Heart right ventricle (tissue), 16 donors: ENCODE data around the gene DDX39B. TPM values are rescaled to one million over a fixed set of nuclear protein-coding genes. Genes with fewer than 3 reads are reported as not detected.
A peak's percentile ranks its signal among the peaks of the same experiment; 100 is the strongest.

Experiments
- ATAC-seq, 8 donors: fragments of 200-7000 bp; cut with Tn5 transposase; one replicate each; pipeline ENCODE4 v1.9.1; 2020; ENCODE audit warnings: mild to moderate bottlenecking in 8 of 8, moderate library complexity in 8 of 8, moderate number of reproducible peaks in 1 of 8
- DNase-seq, 2 donors: peaks; one replicate each; pipeline ENCODE4 v3.0.0-alpha.2; 2020
- H3K27ac ChIP-seq, 10 donors: fragments of 200-600 bp; sonication (generic) in 2 of 10; one replicate each; pipeline versions ENCODE4 v1.5.0 to v1.8.0; 2020 to 2022; ENCODE audit warnings: mild to moderate bottlenecking in 3 of 10
- H3K27me3 ChIP-seq, 7 donors: fragments of 200-600 bp; one replicate each; pipeline ENCODE4 v1.8.0; 2021 to 2022; ENCODE audit warnings: mild to moderate bottlenecking in 2 of 7
- H3K36me3 ChIP-seq, 9 donors: fragments of 200-600 bp; sonication (generic) in 1 of 9; one replicate each; pipeline versions ENCODE4 v1.5.0 to v1.8.0; 2020 to 2022; ENCODE audit warnings: mild to moderate bottlenecking in 2 of 9
- H3K4me1 ChIP-seq, 9 donors: fragments of 200-600 bp; sonication (generic) in 1 of 9; one replicate each; pipeline versions ENCODE4 v1.5.0 to v1.8.0; 2020 to 2022; ENCODE audit warnings: mild to moderate bottlenecking in 4 of 9
- H3K4me3 ChIP-seq, 10 donors: fragments of 200-600 bp; sonication (generic) in 2 of 10; one replicate each; pipeline versions ENCODE4 v1.5.0 to v1.8.0; 2020 to 2022; ENCODE audit warnings: mild to moderate bottlenecking in 7 of 10, moderate library complexity in 2 of 10
- H3K9me3 ChIP-seq, 11 donors: fragments of 200-600 bp in 10 of 11; sonication (generic) in 2 of 11; one replicate each; pipeline versions ENCODE4 v1.5.0 to v1.8.0; 2013 to 2022; ENCODE audit warnings: mild to moderate bottlenecking in 2 of 11, control low read depth in 1 of 11, moderate library complexity in 1 of 11
- CTCF ChIP-seq, 9 donors: fragments of 200-600 bp; sonication (generic) in 2 of 9; IDR thresholded peaks; one replicate each; pipeline versions ENCODE4 v1.5.0 to v1.8.0; 2021 to 2022; ENCODE audit warnings: antibody characterized with exemption in 9 of 9, mild to moderate bottlenecking in 5 of 9, moderate library complexity in 1 of 9
- WGBS, 2 donors: extraction: QIAGEN DNeasy Blood & Tissue Kit; methylation state at CpG; one replicate each; pipeline ENCODE4 v1.1.7; 2013; ENCODE audit warnings: inconsistent platforms in 1 of 2; 5-methylcytosine and 5-hydroxymethylcytosine counted together
- intact Hi-C, 10 donors: fragments of 100-400 bp; cut with DNase I; formaldehyde crosslinking; loops; one replicate each; pipeline versions ENCODE4 v1.11.1 to v1.14.2; 2022
- polyA plus RNA-seq, 2 donors: library from polyadenylated mRNA; stranded (reverse); fragments of 200-250 nt; gene quantifications; one replicate each; pipeline ENCODE4 v1.2.3, GENCODE V29; 2013
- total RNA-seq, 10 donors: library from RNA; stranded (reverse); fragmentation: NEBNext Ultra II Directional in 3 of 10; extraction: Animal tissue kit (Norgen Biotek cat#: 25700) in 3 of 10; gene quantifications; one replicate each; pipeline versions ENCODE4 v1.2.1 to v1.2.4, GENCODE V29; 2021 to 2023
- donor health status: Arrhythmogenic right ventricular cardiomyopathy.
- donor health status: ischemic (EF 13 %, LVEDD 7.1; RV severe dilation, severe dysfunction).
- donor health status: healthy with polysubstance abuse.
- donor health status: DM: no; HTN: yes; CAD: no.
- donor health status: DM: no; HTN: no; CAD: no.
- donor health status: ischemic (EF 25% LVEDD 6.9; RV normal size, moderate dysfunction).
- donor health status: ischemic (EF 25% LVEDD 5.7; RV mildly dilated, moderate dysfunction).
- donor health status: healthy.
- donor health status: DM: yes; HTN: yes; CAD: no.
- donor health status: Ischemic cardiomyopathy.
- donor health status: ischemic (EF 35%, LVEDD 5.7; RV mildly dilated, moderate dysfunction).
- donor health status: nonischemic (EF 11% LVEDD 7.7; RV severe dilation, severe dysfunction).
- donor health status: DM: yes; HTN: yes; CAD: no.
- donor health status: PGD.
- donor health status: ischemic (EF 29% LVEDD 5.4; RV normal size, mild dysfunction).
- donor health status: nonischemic (EF 23%, LVEDD 6.1; RV moderate dilation, normal function).

Gene DDX39B
- total and polyA plus RNA-seq, 12 donors: 154 to 422 (median 172) TPM

GRCh38 chr6:31559958-31560696, 18.3 kb upstream of the DDX39B start:
- Histone ChIP-seq H3K4me1 (peaks cover 20 to 83% (median 40%) of the 10 kb centered on the region in 9 donors), H3K36me3 (peaks cover 5 to 45% (median 15%) of the 10 kb centered on the region in 9 donors), H3K9me3 (no peaks in the 10 kb centered on the region), H3K27me3 (no peaks in the 10 kb centered on the region), H3K27ac (peak overlapping the region; percentile 27 to 91 (median 80)), H3K4me3 (peak overlapping the region in 2 of 10 donors; percentile 2 to 33)
- WGBS, 2 donors: 36 to 53% methylated on average over 7 of the region's 7 CpGs
- no peak for TF ChIP-seq CTCF (IDR thresholded peaks at IDR 0.05)
- peak; percentile 82 to 93 (median 87) for ATAC-seq
- intact Hi-C loops: no loop called here
- DNase-seq: peak; percentile 67 to 85

- no peak for TF ChIP-seq CTCF (IDR thresholded peaks at IDR 0.05)
- H3K9me3 ChIP-seq: no peaks in the 10 kb centered on the region
- H3K27ac ChIP-seq: peak overlapping the region; percentile 27 to 91 (median 80)
- no peak for DNase-seq
- peak in 2 of 8 donors; percentile 1 to 2 for ATAC-seq
- H3K36me3 ChIP-seq: peaks cover 5 to 50% (median 15%) of the 10 kb centered on the region in 9 donors
- H3K27me3 ChIP-seq: no peaks in the 10 kb centered on the region
- intact Hi-C loops: no loop called here
- H3K4me1 ChIP-seq: peaks cover 20 to 83% (median 40%) of the 10 kb centered on the region in 9 donors
- 47 to 67% methylated on average over 4 of the region's 4 CpGs for WGBS, 2 donors
- peak overlapping the region in 1 of 10 donors; percentile 33 for H3K4me3 ChIP-seq
Observed at GRCh38 chr6:31559606-31559957, 17.8 kb upstream of the DDX39B start.

GRCh38 chr6:31558631-31559500, 17.1 kb upstream of the DDX39B start:
- WGBS, 2 donors: 64 to 68% methylated on average over 14 of the region's 14 CpGs
- H3K9me3 ChIP-seq: no peaks in the 10 kb centered on the region
- intact Hi-C loops: no loop called here

More at GRCh38 chr6:31558631-31559500, 17.1 kb upstream of the DDX39B start:
- Histone ChIP-seq H3K36me3 (peaks cover 5 to 57% (median 15%) of the 10 kb centered on the region in 9 donors), H3K27ac (peak overlapping the region; percentile 27 to 91 (median 80)), H3K27me3 (no peaks in the 10 kb centered on the region), H3K4me1 (peaks cover 20 to 81% (median 40%) of the 10 kb centered on the region in 9 donors), H3K4me3 (peak overlapping the region in 2 of 10 donors; percentile 12 to 33)
- no peak for DNase-seq
- peak; percentile 23 to 59 (median 54) for ATAC-seq
- TF ChIP-seq CTCF (IDR thresholded peaks at IDR 0.05): no peak
